ENCODE data around the gene PAFAH2. TPM values are rescaled to one million over a fixed set of nuclear protein-coding genes. Genes with fewer than 3 reads are reported as not detected.

PAFAH2 gene
- polyA plus RNA-seq, 1 of the 3 experiments (the other 2 are of a cell fraction), result 10.8 TPM

GRCh38 chr1:26028490-26028980 lies 30.7 kb upstream of the PAFAH2 start:
- Histone ChIP-seq H3K27ac (ENCODE audit: low read depth in 2 of 2, low read length in 1 of 2) (no peak overlapping the region), H3K4me1 (ENCODE audit: control insufficient read depth in 1 of 2, insufficient read depth in 2 of 2, low read depth in 1 of 2, low read length in 1 of 2) (no peaks in the 10 kb centered on the region; a peak in 1 of 4 replicates), H4K20me1 (ENCODE audit: insufficient read depth) (no peaks in the 10 kb centered on the region), H3K4me3 (ENCODE audit: low read depth in 2 of 2, low read length in 1 of 2) (no peak overlapping the region), H3K9me3 (no peaks in the 10 kb centered on the region), H3K9me2 (no peaks in the 10 kb centered on the region), H3K9ac (no peak overlapping the region), H2AFZ (ENCODE audit: low read depth) (no peak overlapping the region), H3K79me2 (ENCODE audit: insufficient read depth) (no peaks in the 10 kb centered on the region), H3F3A (replicated peaks; ENCODE audit: insufficient read depth) (no peaks in the 10 kb centered on the region), H3K4me2 (no peak overlapping the region), H3K27me3 (ENCODE audit: insufficient read depth) (no peaks in the 10 kb centered on the region), H3K36me3 (replicated peaks in 1 of 2; ENCODE audit: control insufficient read depth in 1 of 2, insufficient read depth in 2 of 2, low read length in 1 of 2) (no peaks in the 10 kb centered on the region)
- WGBS (ENCODE audit: low lambda C conversion rate), result 94% methylated on average over 5 of the region's 8 CpGs
- TF ChIP-seq RXRA (IDR thresholded peaks at IDR 0.05; ENCODE audit: borderline replicate concordance, low read depth), result no peak
- no peak for TF ChIP-seq CTCF (IDR thresholded peaks at IDR 0.05)
- no peak for TF ChIP-seq RCOR1 (IDR thresholded peaks at IDR 0.05; ENCODE audit: low read length)
- no peak for TF ChIP-seq SMC3 (IDR thresholded peaks at IDR 0.05; ENCODE audit: low read depth, low read length)
- TF ChIP-seq USF2 (IDR thresholded peaks at IDR 0.05; ENCODE audit: borderline replicate concordance, low read depth, low read length), result no peak
- no peak for TF ChIP-seq RFX5 (IDR thresholded peaks at IDR 0.05; ENCODE audit: low read length)
- no peak for TF ChIP-seq PBX3 (IDR thresholded peaks at IDR 0.05)
- TF ChIP-seq FOXJ3 (CRISPR knock-in tag; IDR thresholded peaks at IDR 0.05), result no peak
- no peak for TF ChIP-seq RAD21 (IDR thresholded peaks at IDR 0.05; ENCODE audit: low read length)
- TF ChIP-seq FOSL2 (IDR thresholded peaks at IDR 0.05; ENCODE audit: borderline replicate concordance, low read depth), result no peak
- ChIA-PET POLR2A (no interaction called here), CTCF (interaction anchor here (1.3 kb wide), 1 partner anchor 141 kb away, joined by 5 read pairs; the partner anchor contains the start of gene ZNF593)
- no peak for DNase-seq

GRCh38 chr1:26027716-26028489 lies 30.0 kb upstream of the PAFAH2 start:
- Histone ChIP-seq H3K9me2 (no peaks in the 10 kb centered on the region), H3K4me2 (no peak overlapping the region)
- POLR2A ChIA-PET, result no interaction called here

More at GRCh38 chr1:26027716-26028489, 30.0 kb upstream of the PAFAH2 start:
- Histone ChIP-seq H3K79me2 (ENCODE audit: insufficient read depth) (no peaks in the 10 kb centered on the region), H3K9me3 (no peaks in the 10 kb centered on the region), H3K36me3 (replicated peaks in 1 of 2; ENCODE audit: control insufficient read depth in 1 of 2, insufficient read depth in 2 of 2, low read length in 1 of 2) (no peaks in the 10 kb centered on the region), H3K9ac (no peak overlapping the region), H2AFZ (ENCODE audit: low read depth) (no peak overlapping the region), H3K4me1 (ENCODE audit: control insufficient read depth in 1 of 2, insufficient read depth in 2 of 2, low read depth in 1 of 2, low read length in 1 of 2) (peaks cover 0 to 5% of the 10 kb centered on the region in 2 experiments; a peak in 1 of 4 replicates), H3F3A (replicated peaks; ENCODE audit: insufficient read depth) (no peaks in the 10 kb centered on the region), H3K27ac (ENCODE audit: low read depth in 2 of 2, low read length in 1 of 2) (no peak overlapping the region), H3K4me3 (ENCODE audit: low read depth in 2 of 2, low read length in 1 of 2) (no peak overlapping the region), H3K27me3 (ENCODE audit: insufficient read depth) (no peaks in the 10 kb centered on the region), H4K20me1 (ENCODE audit: insufficient read depth) (no peaks in the 10 kb centered on the region)
- 16% methylated on average over 2 of the region's 3 CpGs for WGBS (ENCODE audit: low lambda C conversion rate)
- CTCF ChIA-PET, result interaction anchor here (1.1 to 1.5 kb wide), 2 partner anchors 8 to 17 kb away, joined by 3 to 11 read pairs; no protein-coding TSS in a partner anchor
- no peak for TF ChIP-seq FOXM1 (IDR thresholded peaks at IDR 0.05; ENCODE audit: low read depth)
- DNase-seq, result no peak

Data from SK-N-SH (cell line).